ENCODE results near the gene MALT1. TPM values are rescaled to one million over a fixed set of nuclear protein-coding genes. Genes with fewer than 3 reads are reported as not detected.
A peak's percentile ranks its signal among the peaks of the same experiment; 100 is the strongest.

MALT1 gene
- total and polyA plus RNA-seq, 2 donors (not counting 1 experiment from before 2014, with no cell fraction given) = 18.0 to 25.5 TPM

GRCh38 chr18:58666176-58666575, 5.1 kb upstream of the MALT1 start:
- no peaks in the 10 kb centered on the region for H3K9me3 ChIP-seq (ENCODE audit: control insufficient read depth, insufficient read depth, low read depth, low read length)
- H3K79me2 ChIP-seq (ENCODE audit: control insufficient read depth, insufficient read depth, low read length) = no peaks in the 10 kb centered on the region
- H3K9ac ChIP-seq (ENCODE audit: insufficient read depth, low read length) = no peak overlapping the region
- H3K27ac ChIP-seq (ENCODE audit: insufficient read depth, low read length) = no peak overlapping the region
- no peaks in the 10 kb centered on the region for H4K20me1 ChIP-seq (ENCODE audit: control insufficient read depth, extremely low read depth, insufficient read depth, low read length)
- no peak overlapping the region for H3K4me3 ChIP-seq (replicated peaks in 1 of 4; ENCODE audit: control extremely low read depth in 1 of 4, insufficient read depth in 1 of 4, low read depth in 3 of 4, low read length in 4 of 4)
- no peaks in the 10 kb centered on the region for H3K36me3 ChIP-seq (ENCODE audit: control insufficient read depth, insufficient read depth, low read length)
- no peak for TF ChIP-seq CTCF (conservative IDR thresholded peaks at IDR 0.05 in 1 of 2, IDR thresholded peaks at IDR 0.05 in 1 of 2; ENCODE audit: low read depth in 1 of 2, low read length in 2 of 2)
- TF ChIP-seq EZH2 (IDR thresholded peaks at IDR 0.05; ENCODE audit: low read length, missing control alignments) = no peak
- H3K4me2 ChIP-seq (ENCODE audit: extremely low read depth, insufficient read depth, low read length) = no peak overlapping the region
- H3K4me1 ChIP-seq (ENCODE audit: control insufficient read depth, extremely low read depth, insufficient read depth, low read length) = no peaks in the 10 kb centered on the region
- DNase-seq (ENCODE audit: low read depth in 2 of 2) = peak in 1 of 2 donors; percentile 28
- no peaks in the 10 kb centered on the region for H3K27me3 ChIP-seq (ENCODE audit: control insufficient read depth, insufficient read depth, low read length)
- H2AFZ ChIP-seq (ENCODE audit: low read length) = no peak overlapping the region

GRCh38 chr18:58668211-58668610, 3.1 kb upstream of the MALT1 start:
- Histone ChIP-seq H3K4me2 (ENCODE audit: extremely low read depth, insufficient read depth, low read length) (no peak overlapping the region), H3K27ac (ENCODE audit: insufficient read depth, low read length) (no peak overlapping the region), H2AFZ (ENCODE audit: low read length) (no peak overlapping the region), H3K27me3 (ENCODE audit: control insufficient read depth, insufficient read depth, low read length) (no peaks in the 10 kb centered on the region), H3K9ac (ENCODE audit: insufficient read depth, low read length) (no peak overlapping the region), H3K4me3 (replicated peaks in 1 of 4; ENCODE audit: control extremely low read depth in 1 of 4, insufficient read depth in 1 of 4, low read depth in 3 of 4, low read length in 4 of 4) (no peak overlapping the region), H3K4me1 (ENCODE audit: control insufficient read depth, extremely low read depth, insufficient read depth, low read length) (no peaks in the 10 kb centered on the region), H3K36me3 (ENCODE audit: control insufficient read depth, insufficient read depth, low read length) (no peaks in the 10 kb centered on the region), H4K20me1 (ENCODE audit: control insufficient read depth, extremely low read depth, insufficient read depth, low read length) (no peaks in the 10 kb centered on the region), H3K79me2 (ENCODE audit: control insufficient read depth, insufficient read depth, low read length) (peaks cover 8% of the 10 kb centered on the region), H3K9me3 (ENCODE audit: control insufficient read depth, insufficient read depth, low read depth, low read length) (no peaks in the 10 kb centered on the region)
- TF ChIP-seq CTCF (conservative IDR thresholded peaks at IDR 0.05 in 1 of 2, IDR thresholded peaks at IDR 0.05 in 1 of 2; ENCODE audit: low read depth in 1 of 2, low read length in 2 of 2) (no peak), EZH2 (IDR thresholded peaks at IDR 0.05; ENCODE audit: low read length, missing control alignments) (no peak)
- peak in 1 of 2 donors; percentile 51 for DNase-seq (ENCODE audit: low read depth in 2 of 2)

- DNase-seq (ENCODE audit: low read depth in 2 of 2) = peak; percentile 29 to 83
Measured at GRCh38 chr18:58668897-58669296, 2.4 kb upstream of the MALT1 start.

More at GRCh38 chr18:58668897-58669296, 2.4 kb upstream of the MALT1 start:
- TF ChIP-seq EZH2 (IDR thresholded peaks at IDR 0.05; ENCODE audit: low read length, missing control alignments) (no peak), CTCF (conservative IDR thresholded peaks at IDR 0.05 in 1 of 2, IDR thresholded peaks at IDR 0.05 in 1 of 2; ENCODE audit: low read depth in 1 of 2, low read length in 2 of 2) (no peak)
- peaks cover 15% of the 10 kb centered on the region for H3K79me2 ChIP-seq (ENCODE audit: control insufficient read depth, insufficient read depth, low read length)
- H2AFZ ChIP-seq (ENCODE audit: low read length) = no peak overlapping the region
- H3K9me3 ChIP-seq (ENCODE audit: control insufficient read depth, insufficient read depth, low read depth, low read length) = no peaks in the 10 kb centered on the region
- no peaks in the 10 kb centered on the region for H3K4me1 ChIP-seq (ENCODE audit: control insufficient read depth, extremely low read depth, insufficient read depth, low read length)
- H3K27ac ChIP-seq (ENCODE audit: insufficient read depth, low read length) = no peak overlapping the region
- no peaks in the 10 kb centered on the region for H4K20me1 ChIP-seq (ENCODE audit: control insufficient read depth, extremely low read depth, insufficient read depth, low read length)
- no peak overlapping the region for H3K4me3 ChIP-seq (replicated peaks in 1 of 4; ENCODE audit: control extremely low read depth in 1 of 4, insufficient read depth in 1 of 4, low read depth in 3 of 4, low read length in 4 of 4)
- H3K36me3 ChIP-seq (ENCODE audit: control insufficient read depth, insufficient read depth, low read length) = no peaks in the 10 kb centered on the region
- no peak overlapping the region for H3K4me2 ChIP-seq (ENCODE audit: extremely low read depth, insufficient read depth, low read length)
- H3K9ac ChIP-seq (ENCODE audit: insufficient read depth, low read length) = no peak overlapping the region
- H3K27me3 ChIP-seq (ENCODE audit: control insufficient read depth, insufficient read depth, low read length) = no peaks in the 10 kb centered on the region
